Measurements from ENCODE around the gene TPI1. TPM values are rescaled to one million over a fixed set of nuclear protein-coding genes. Genes with fewer than 3 reads are reported as not detected.
A peak's percentile ranks its signal among the peaks of the same experiment; 100 is the strongest.

TPI1 gene
- total and polyA plus RNA-seq, 2 of the 8 experiments (the other 6 are each of a cell fraction or from before 2014, with no cell fraction given): 910 to 3,018 TPM

GRCh38 chr12:6851921-6852650 lies 15.2 kb upstream of the TPI1 start, which contains the start of gene USP5:
TSS of gene USP5 (plus strand) at chr12:6852150. CDS start at chr12:6852180, 30 bp downstream.
- H3K79me1 ChIP-seq (ENCODE audit: low read depth, low read length): no peaks in the 10 kb centered on the region; the same call in 1 of the 2 replicates
- H3K4ac ChIP-seq (replicated peaks; ENCODE audit: insufficient read length, low read depth, low read length): peak within 1 kb of the TSS; percentile 59
- H3K79me2 ChIP-seq (ENCODE audit: control insufficient read depth in 1 of 2, insufficient read depth in 2 of 2, low read length in 2 of 2): peaks cover 0 to 29% of the 10 kb centered on the region in 2 experiments; a peak in 2 of 4 replicates
- peak within 1 kb of the TSS; percentile 29; the same call in 1 of the 2 replicates for H2BK12ac ChIP-seq (ENCODE audit: low read depth, low read length)
- peak within 1 kb of the TSS; percentile 89 for H2BK5ac ChIP-seq (ENCODE audit: low read depth, low read length)
- no peak within 1 kb of the TSS for H2BK120ac ChIP-seq (replicated peaks; ENCODE audit: low read depth, low read length)
- H4K20me1 ChIP-seq (replicated peaks in 1 of 2; ENCODE audit: control insufficient read depth in 1 of 2, insufficient read depth in 2 of 2, low read length in 2 of 2): peaks cover 0 to 3% of the 10 kb centered on the region in 2 experiments
- WGBS, 2 experiments (ENCODE audit: extremely low coverage in 1 of 2, insufficient coverage in 1 of 2, insufficient read length in 1 of 2, insufficient replicate concordance in 2 of 2, low coverage in 1 of 2, low lambda C conversion rate in 2 of 2, missing lambda C conversion rate in 1 of 2): 0% methylated on average over 59 of the region's 65 CpGs; no CpG with 5 or more reads in 1 of the 2 experiments
- H4K5ac ChIP-seq (ENCODE audit: insufficient read length, low read depth, low read length): peak within 1 kb of the TSS; percentile 92
- no peak within 1 kb of the TSS for H2BK20ac ChIP-seq (ENCODE audit: low read length)
- H2AFZ ChIP-seq (ENCODE audit: low read length): peak within 1 kb of the TSS; percentile 91
- POLR2A ChIA-PET (ENCODE audit: partially characterized antibody): interaction anchor here (0.8 to 25.7 kb wide), 33 partner anchors 15 to 320 kb away, joined by 3 to 588 read pairs (median 4); partner anchors contain the start of genes C12orf57, COPS7A, EMG1 and GAPDH
- peak within 1 kb of the TSS; percentile 85 for H3K56ac ChIP-seq (replicated peaks; ENCODE audit: insufficient read length, low read depth, low read length)
- H4K91ac ChIP-seq (replicated peaks; ENCODE audit: insufficient read length, low read length): peak within 1 kb of the TSS; percentile 81
- 0 out of 2 replicates have a peak within 1 kb of the TSS, but pooled peaks have one; percentile 20 for H2AK5ac ChIP-seq (ENCODE audit: low read depth, low read length)
- H3K27ac ChIP-seq (ENCODE audit: low read depth, low read length): peak within 1 kb of the TSS; percentile 77; the same call in 1 of the 2 replicates
- DNase-seq (ENCODE audit: low read depth in 1 of 2, low spot score in 2 of 2) (peak; percentile 94 to 99), FAIRE-seq (peak; percentile 63)
- H4K8ac ChIP-seq (ENCODE audit: extremely low read depth, insufficient read depth, low read length): peak within 1 kb of the TSS; percentile 93
- H3K23me2 ChIP-seq (ENCODE audit: low read depth, low read length): peaks cover 11% of the 10 kb centered on the region
- H3K27me3 ChIP-seq (replicated peaks in 1 of 4; ENCODE audit: control insufficient read depth in 3 of 4, extremely low read depth in 1 of 4, insufficient read depth in 3 of 4, low read length in 3 of 4): no peaks in the 10 kb centered on the region
- no peak within 1 kb of the TSS for H3K14ac ChIP-seq (ENCODE audit: insufficient read length)
- H2BK15ac ChIP-seq (ENCODE audit: low read length): no peak within 1 kb of the TSS
- peaks cover 7 to 31% (median 24%) of the 10 kb centered on the region in 4 experiments; a peak in 7 of 8 replicates for H3K36me3 ChIP-seq (ENCODE audit: control insufficient read depth in 2 of 4, insufficient read depth in 4 of 4, low read length in 3 of 4)
- H3K18ac ChIP-seq (ENCODE audit: extremely low read depth, low read length): peak within 1 kb of the TSS; percentile 98
- CTCF ChIA-PET (ENCODE audit: partially characterized antibody): interaction anchor here (0.7 to 19.8 kb wide), 13 partner anchors 13 to 298 kb away, joined by 3 to 292 read pairs (median 4); partner anchors contain the start of genes GNB3, MLF2, P3H3 and SPSB2
- H3K9ac ChIP-seq (replicated peaks in 1 of 4; ENCODE audit: extremely low read depth in 1 of 4, low read depth in 3 of 4, low read length in 3 of 4): peak within 1 kb of the TSS; percentile 75 to 84 (median 78)
- H3K4me1 ChIP-seq (replicated peaks in 1 of 4; ENCODE audit: control insufficient read depth in 3 of 4, insufficient read depth in 4 of 4, low read length in 3 of 4): peaks cover 0 to 14% (median 3%) of the 10 kb centered on the region in 4 experiments; a peak in 5 of 7 replicates
- H3K23ac ChIP-seq (ENCODE audit: insufficient read length): no peak within 1 kb of the TSS
- peak within 1 kb of the TSS; percentile 90 to 96 for H3K4me2 ChIP-seq (ENCODE audit: insufficient read depth in 1 of 2, low read depth in 2 of 2, low read length in 2 of 2)
- H3K9me3 ChIP-seq (ENCODE audit: insufficient read depth in 2 of 2, low read depth in 1 of 2, low read length in 1 of 2): no peaks in the 10 kb centered on the region
- peak within 1 kb of the TSS; percentile 79 to 94 (median 88) for H3K4me3 ChIP-seq (ENCODE audit: extremely low read depth in 1 of 4, insufficient read depth in 2 of 4, low read depth in 3 of 4, low read length in 4 of 4)
- TF ChIP-seq POLR2A (IDR thresholded peaks at IDR 0.05; ENCODE audit: control extremely low read depth in 1 of 2, low read depth in 2 of 2, low read length in 2 of 2): peak in 1 of 2 experiments; percentile 79; a peak in 2 of 3 replicates
- TF ChIP-seq FOSL1 (IDR thresholded peaks at IDR 0.05; ENCODE audit: insufficient read depth, low read depth, low read length): no peak
- peak; percentile 23 for TF ChIP-seq SAP30 (IDR thresholded peaks at IDR 0.05; ENCODE audit: insufficient read depth, insufficient replicate concordance, low read length)
- no peak for TF ChIP-seq BCL11A (IDR thresholded peaks at IDR 0.05; ENCODE audit: low read depth in 2 of 2, low read length in 2 of 2)
- TF ChIP-seq KDM4A (IDR thresholded peaks at IDR 0.05; ENCODE audit: low read depth, low read length, severe bottlenecking): peak; percentile 40
- peak; percentile 81 for TF ChIP-seq ASH2L (IDR thresholded peaks at IDR 0.05; ENCODE audit: low read length)
- peak in 1 of 2 experiments; percentile 7; a peak in 1 of 4 replicates for TF ChIP-seq HDAC2 (IDR thresholded peaks at IDR 0.05; ENCODE audit: borderline replicate concordance in 1 of 2, low read depth in 2 of 2, low read length in 2 of 2)
- peak; percentile 93 for TF ChIP-seq PHF8 (conservative IDR thresholded peaks at IDR 0.05; ENCODE audit: low read depth, low read length)
- TF ChIP-seq RXRA (IDR thresholded peaks at IDR 0.05; ENCODE audit: insufficient read depth, low read depth, low read length): no peak
- TF ChIP-seq RFX5 (IDR thresholded peaks at IDR 0.05; ENCODE audit: borderline replicate concordance, low read depth, low read length): no peak

Data from H1 (cell line).